GM18867 (cell line): ENCODE results near the gene MB21D2.
A peak's percentile ranks its signal among the peaks of the same experiment; 100 is the strongest.
"Not testable (repeated sequence)": the region's sequence is repeated elsewhere in the genome, so short reads cannot be mapped to it uniquely, and the experiment has no call there.

Experiments
- ATAC-seq: cut with Tn5 transposase; IDR thresholded peaks from one replicate; pipeline ENCODE4 v1.9.1; 2021; ENCODE audit warnings: mild to moderate bottlenecking, moderate library complexity; ENCODE audit not compliant: unreplicated experiment

The MB21D2 gene

DNA sequence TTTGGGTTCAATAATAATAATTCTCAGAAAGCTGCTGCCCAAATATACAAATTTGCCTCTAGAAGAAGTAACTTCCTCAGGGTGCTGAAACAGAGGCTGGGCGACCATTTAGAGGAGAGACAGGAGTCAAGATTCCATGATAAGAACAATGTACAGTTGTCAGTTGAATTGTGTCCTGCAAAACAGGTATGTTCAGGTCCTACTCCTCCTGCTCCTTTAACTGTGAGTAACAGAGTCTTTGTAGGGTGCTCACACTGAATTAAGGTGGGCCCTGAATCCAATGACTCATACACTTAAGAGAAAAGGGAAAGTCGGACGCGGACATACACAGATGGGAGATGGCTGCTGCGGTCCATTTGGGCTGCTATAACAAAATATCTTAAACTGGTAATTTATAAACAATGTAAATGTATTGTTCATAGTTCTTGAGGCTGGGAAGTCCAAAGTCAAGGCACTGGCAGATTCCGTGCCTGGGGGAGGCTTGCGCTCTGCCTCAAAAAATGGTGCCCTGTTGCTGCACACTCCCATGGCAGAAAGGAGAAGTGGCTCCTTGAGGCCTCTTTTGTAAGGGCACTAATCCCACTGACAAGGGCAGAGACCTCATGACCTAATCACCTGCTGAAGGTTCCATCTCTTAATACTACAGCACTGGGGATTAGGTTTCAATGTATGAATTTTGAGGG is 55.1 kb downstream of the MB21D2 start:
- ATAC-seq: no peak

GRCh38 chr3:192861972-192862371 is 55.7 kb downstream of the MB21D2 start:
- peak; percentile 38 for ATAC-seq

DNA sequence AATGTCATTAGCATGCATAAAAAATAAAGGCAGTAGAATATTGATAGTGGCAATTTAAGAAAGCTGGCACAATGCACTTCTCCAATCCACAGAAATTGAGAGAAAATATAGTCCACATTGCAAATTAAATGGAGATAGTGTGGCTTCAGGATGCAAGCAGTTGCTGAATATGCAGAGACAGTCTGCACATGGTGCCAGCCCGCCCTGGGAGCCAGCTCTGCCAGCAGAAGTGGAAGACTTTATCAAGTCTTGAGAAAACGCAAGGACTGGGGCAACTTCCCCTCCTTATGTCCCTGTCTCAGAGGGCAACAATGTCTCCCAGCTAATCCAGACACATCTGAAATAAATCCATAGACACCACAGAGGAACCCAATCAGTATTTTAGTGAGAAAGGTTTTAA is 57.2 kb downstream of the MB21D2 start:
- ATAC-seq: no peak

DNA sequence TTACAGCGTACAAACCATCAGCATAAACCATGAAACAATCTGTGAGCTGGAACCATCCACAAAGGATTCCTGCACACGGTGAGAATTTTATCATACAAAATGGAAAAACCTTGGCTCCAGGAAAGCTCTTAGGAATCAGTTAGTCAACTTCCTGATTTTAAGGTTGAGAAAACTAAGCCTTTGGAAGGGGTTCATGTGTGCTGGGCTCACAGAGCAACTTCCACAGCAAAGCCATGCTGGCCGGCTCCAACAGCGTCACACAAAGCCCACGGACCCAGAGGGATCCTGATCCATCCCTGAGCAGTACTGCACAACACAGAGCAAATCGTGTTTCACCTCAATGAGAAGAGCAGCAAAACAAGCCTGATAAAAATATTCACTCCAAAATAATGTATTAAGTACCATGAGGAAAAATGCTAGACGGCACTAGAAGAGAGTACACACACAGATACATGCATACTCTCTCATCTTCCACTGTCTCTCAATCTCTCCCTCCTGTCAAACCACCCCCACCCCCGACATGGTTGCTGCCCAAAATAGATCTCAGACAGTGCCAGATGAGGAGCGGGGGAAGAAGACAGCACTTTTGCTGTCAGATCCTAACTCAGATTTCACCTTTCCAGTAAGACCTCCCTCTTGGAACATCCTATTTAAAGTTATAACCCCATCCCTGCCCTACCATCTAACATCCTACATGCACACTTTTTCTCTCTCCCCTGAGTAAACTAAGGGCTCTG is 58.6 kb downstream of the MB21D2 start:
- no peak for ATAC-seq

- ATAC-seq: no peak
Observed at GRCh38 chr3:192857260-192857661, 60.4 kb downstream of the MB21D2 start.

- ATAC-seq: peak; percentile 30
Observed at GRCh38 chr3:192855434-192855833, 62.2 kb downstream of the MB21D2 start.

- peak; percentile 51 for ATAC-seq
Observed at GRCh38 chr3:192851821-192852372, 65.8 kb downstream of the MB21D2 start.

- ATAC-seq: peak; percentile 76
Observed at GRCh38 chr3:192850451-192850981, 67.1 kb downstream of the MB21D2 start.

DNA sequence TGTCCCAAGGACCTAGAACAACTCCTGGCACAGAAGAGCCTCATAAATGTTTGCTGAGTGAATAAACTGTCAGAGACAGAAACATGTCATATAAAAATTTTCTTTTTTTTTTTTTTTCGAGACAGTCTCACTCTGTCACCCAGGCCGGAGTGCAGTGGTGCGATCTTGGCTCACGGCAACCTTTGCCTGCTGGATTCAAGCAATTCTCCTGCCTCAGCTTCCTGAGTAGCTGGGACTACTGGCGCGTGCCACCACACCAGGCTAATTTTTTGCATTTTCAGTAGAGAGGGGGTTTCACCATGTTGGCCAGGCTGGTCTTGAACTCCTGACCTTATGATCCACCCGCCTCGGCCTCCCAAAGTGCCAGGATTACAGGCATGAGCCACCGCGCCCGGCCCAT is 67.8 kb downstream of the MB21D2 start:
- not testable (repeated sequence) for ATAC-seq

DNA sequence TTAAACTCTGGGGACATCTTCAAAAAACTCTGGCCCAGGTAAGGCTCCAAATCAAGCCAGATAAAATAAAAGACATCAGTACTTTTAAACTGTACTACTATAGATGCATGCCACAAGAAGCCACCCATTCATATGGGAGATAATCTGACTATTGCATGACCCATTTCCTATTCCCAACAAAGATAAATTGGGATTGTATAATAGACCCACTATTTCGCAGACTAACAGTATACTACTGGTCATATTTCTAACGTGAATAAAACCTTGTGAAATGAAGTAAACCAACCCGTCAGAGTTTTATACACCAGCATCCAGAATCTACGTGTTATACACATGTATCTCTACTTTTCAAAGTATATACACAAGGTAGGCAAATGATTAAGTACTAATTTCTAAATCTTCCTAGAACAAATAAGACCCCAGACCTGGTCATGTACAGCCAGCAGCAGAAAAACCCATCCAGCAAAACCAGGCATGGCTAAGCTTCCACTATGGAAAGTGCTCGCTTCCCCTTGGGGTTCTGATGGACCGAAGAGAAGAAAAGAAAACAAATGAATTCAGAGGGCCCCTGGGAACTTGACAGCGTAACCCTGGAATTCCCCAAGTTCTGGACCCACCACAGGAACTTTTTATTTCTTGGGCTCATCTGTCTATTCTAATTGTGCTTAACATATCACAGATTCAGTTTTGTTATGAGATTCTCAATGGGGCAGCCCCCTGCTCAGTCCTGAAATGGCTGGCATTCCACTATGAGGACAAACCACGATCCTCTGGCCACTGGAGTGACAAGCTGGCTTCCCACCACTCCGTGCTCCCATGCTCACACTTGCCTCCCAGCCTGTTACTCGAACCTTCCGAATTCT is 69.1 kb downstream of the MB21D2 start:
- no peak for ATAC-seq

- ATAC-seq: no peak
Observed at GRCh38 chr3:192847941-192848340, 69.7 kb downstream of the MB21D2 start.

DNA sequence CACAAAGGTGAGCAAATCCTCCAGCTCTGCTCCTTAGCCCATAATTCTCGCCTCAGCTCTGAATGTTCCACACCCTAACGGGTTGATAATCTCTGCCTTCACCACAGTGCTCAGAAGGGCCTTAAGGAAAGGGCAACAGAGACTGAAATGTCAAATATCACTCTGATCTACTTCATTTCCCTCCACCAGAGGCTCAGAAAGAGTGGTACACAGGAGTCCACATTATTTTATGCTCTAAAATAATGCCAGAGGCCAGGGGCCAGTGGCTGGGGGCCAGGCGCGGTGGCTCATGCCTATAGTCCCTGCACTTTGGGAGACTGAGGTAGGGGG is 72.2 kb downstream of the MB21D2 start:
- no peak for ATAC-seq

DNA sequence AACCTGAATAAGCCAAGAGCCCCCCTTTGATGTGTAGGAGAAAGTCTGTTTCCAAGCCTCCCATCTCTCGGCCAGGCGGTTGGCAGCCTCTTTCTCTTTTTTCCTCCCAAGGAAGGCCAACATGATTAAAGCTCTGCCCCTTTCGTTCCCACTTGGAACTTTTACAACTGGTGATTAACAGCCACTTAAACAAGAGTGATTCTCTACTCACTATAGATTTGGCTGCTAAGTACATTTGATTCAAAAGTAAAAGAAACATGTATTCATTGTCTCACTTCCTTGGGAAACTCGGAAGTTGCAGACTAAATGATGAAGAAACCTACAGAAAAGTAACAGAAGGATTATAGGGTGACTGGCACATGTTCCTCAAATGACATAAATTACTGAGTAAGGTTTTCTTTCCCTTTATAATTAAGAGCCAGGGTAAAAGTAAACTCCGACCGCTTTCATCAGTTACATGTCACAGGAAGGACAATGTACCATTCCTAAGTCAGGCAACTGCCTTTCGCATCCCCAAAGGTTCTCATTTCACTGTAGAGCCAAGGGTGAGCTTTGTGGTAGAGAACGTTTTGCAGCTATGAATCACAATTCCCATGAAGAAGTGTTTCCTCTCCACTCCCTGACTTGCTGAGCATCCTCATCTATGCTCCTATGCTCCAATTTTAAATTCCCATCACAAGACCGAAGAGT is 72.7 kb downstream of the MB21D2 start:
- ATAC-seq: no peak

DNA sequence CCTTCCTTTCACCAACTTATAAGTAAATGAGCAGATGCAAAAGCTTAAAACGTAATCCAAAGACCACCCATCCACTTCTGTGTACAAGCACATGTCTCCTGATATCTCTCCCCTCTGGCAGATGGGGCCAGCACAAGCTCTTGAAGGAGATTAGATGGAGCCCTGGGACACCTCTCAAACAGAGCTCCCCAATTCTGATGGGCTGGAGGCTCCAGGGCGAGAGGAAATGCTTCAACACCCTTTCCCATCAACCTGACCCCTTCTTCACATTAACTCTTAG is 73.2 kb downstream of the MB21D2 start:
- no peak for ATAC-seq

GRCh38 chr3:192843723-192844485 is 73.8 kb downstream of the MB21D2 start:
- no peak for ATAC-seq

GRCh38 chr3:192843119-192843518 is 74.5 kb downstream of the MB21D2 start:
- no peak for ATAC-seq

DNA sequence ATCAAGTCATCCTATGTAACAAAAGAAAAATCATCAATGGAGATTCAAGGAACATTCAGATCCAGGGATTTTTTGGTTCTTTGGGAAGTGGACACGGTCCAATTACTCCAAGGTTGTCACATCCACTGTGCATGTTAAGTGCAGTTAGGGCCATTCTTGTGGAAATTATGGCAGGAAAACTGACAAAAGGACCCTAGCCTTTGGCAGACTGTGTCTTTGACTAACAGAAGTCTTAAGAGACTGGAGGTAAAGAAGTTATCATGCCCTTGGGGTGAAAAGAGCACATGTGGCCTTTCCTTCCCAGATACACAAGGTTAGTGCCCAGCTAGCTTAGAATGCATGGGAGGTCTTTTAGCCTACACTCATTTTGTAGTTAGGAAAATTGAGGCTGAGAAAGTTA is 74.9 kb downstream of the MB21D2 start:
- no peak for ATAC-seq

GRCh38 chr3:192842138-192842537 is 75.5 kb downstream of the MB21D2 start:
- ATAC-seq: no peak

GRCh38 chr3:192841428-192841827 is 76.2 kb downstream of the MB21D2 start:
- ATAC-seq: no peak
